ENCODE data around the gene GJD4.

Gene GJD4

GRCh38 chr10:35581655-35582054 is 23.5 kb upstream of the GJD4 start:
- DNase-seq (ENCODE audit: low spot score) = no peak
- TF ChIP-seq, protein P1, sequence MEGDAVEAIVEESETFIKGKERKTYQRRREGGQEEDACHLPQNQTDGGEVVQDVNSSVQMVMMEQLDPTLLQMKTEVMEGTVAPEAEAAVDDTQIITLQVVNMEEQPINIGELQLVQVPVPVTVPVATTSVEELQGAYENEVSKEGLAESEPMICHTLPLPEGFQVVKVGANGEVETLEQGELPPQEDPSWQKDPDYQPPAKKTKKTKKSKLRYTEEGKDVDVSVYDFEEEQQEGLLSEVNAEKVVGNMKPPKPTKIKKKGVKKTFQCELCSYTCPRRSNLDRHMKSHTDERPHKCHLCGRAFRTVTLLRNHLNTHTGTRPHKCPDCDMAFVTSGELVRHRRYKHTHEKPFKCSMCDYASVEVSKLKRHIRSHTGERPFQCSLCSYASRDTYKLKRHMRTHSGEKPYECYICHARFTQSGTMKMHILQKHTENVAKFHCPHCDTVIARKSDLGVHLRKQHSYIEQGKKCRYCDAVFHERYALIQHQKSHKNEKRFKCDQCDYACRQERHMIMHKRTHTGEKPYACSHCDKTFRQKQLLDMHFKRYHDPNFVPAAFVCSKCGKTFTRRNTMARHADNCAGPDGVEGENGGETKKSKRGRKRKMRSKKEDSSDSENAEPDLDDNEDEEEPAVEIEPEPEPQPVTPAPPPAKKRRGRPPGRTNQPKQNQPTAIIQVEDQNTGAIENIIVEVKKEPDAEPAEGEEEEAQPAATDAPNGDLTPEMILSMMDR (IDR thresholded peaks at IDR 0.05; ENCODE audit: borderline replicate concordance, control extremely low read depth, extremely low read depth, insufficient read depth, missing control alignments) = no peak
- in situ Hi-C loops (cut with MboI; ENCODE audit: low sequenced_read_pairs, unreplicated experiment) = no loop called here

- TF ChIP-seq, protein P1 (IDR thresholded peaks at IDR 0.05; ENCODE audit: borderline replicate concordance, control extremely low read depth, extremely low read depth, insufficient read depth, missing control alignments) = no peak
These were observed 20.2 kb upstream of the GJD4 start for GRCh38 chr10:35584946-35585345.

DNA sequence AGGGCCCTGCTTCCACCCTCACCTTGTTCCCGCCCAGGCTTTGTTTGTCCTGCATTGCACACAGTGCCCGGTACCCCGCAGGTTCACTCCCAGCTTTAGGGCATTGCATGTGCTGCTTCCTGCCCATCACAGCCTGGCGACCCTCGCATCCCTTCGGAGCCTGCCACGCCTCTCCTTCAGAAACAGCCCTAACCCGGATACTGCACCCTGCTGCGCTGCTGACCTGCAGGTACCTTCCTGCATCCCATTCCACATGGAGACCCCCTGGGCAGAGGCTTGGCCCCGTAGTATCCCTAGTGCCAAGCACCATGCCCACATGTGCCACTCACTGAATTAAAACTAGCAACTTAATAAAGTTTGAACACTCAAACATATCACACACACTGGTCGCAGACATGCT is 19.8 kb upstream of the GJD4 start:
- no peak for DNase-seq (ENCODE audit: low spot score)
- TF ChIP-seq, protein P1 (IDR thresholded peaks at IDR 0.05; ENCODE audit: borderline replicate concordance, control extremely low read depth, extremely low read depth, insufficient read depth, missing control alignments) = no peak
- in situ Hi-C loops (cut with MboI; ENCODE audit: low sequenced_read_pairs, unreplicated experiment) = no loop called here

More at GRCh38 chr10:35584946-35585345, 20.2 kb upstream of the GJD4 start:
- DNase-seq (ENCODE audit: low spot score) = no peak
- in situ Hi-C loops (cut with MboI; ENCODE audit: low sequenced_read_pairs, unreplicated experiment) = no loop called here

- in situ Hi-C loops (cut with MboI; ENCODE audit: low sequenced_read_pairs, unreplicated experiment) = no loop called here
- TF ChIP-seq, protein P1 (IDR thresholded peaks at IDR 0.05; ENCODE audit: borderline replicate concordance, control extremely low read depth, extremely low read depth, insufficient read depth, missing control alignments) = no peak
- no peak for DNase-seq (ENCODE audit: low spot score)
These were observed 19.1 kb upstream of the GJD4 start for GRCh38 chr10:35585903-35586535.

GRCh38 chr10:35588836-35589235 is 16.3 kb upstream of the GJD4 start:
- no peak for DNase-seq (ENCODE audit: low spot score)
- in situ Hi-C loops (cut with MboI; ENCODE audit: low sequenced_read_pairs, unreplicated experiment) = no loop called here
- TF ChIP-seq, protein P1 (IDR thresholded peaks at IDR 0.05; ENCODE audit: borderline replicate concordance, control extremely low read depth, extremely low read depth, insufficient read depth, missing control alignments) = no peak

GRCh38 chr10:35592441-35592840 is 12.7 kb upstream of the GJD4 start:
- in situ Hi-C loops (cut with MboI; ENCODE audit: low sequenced_read_pairs, unreplicated experiment) = no loop called here
- TF ChIP-seq, protein P1 (IDR thresholded peaks at IDR 0.05; ENCODE audit: borderline replicate concordance, control extremely low read depth, extremely low read depth, insufficient read depth, missing control alignments) = no peak
- DNase-seq (ENCODE audit: low spot score) = no peak
